ENCODE data around the gene STARD8.

GRCh38 chrX:68646421-68646820, 1.0 kb upstream of the STARD8 start:
- TF ChIP-seq, protein P1, sequence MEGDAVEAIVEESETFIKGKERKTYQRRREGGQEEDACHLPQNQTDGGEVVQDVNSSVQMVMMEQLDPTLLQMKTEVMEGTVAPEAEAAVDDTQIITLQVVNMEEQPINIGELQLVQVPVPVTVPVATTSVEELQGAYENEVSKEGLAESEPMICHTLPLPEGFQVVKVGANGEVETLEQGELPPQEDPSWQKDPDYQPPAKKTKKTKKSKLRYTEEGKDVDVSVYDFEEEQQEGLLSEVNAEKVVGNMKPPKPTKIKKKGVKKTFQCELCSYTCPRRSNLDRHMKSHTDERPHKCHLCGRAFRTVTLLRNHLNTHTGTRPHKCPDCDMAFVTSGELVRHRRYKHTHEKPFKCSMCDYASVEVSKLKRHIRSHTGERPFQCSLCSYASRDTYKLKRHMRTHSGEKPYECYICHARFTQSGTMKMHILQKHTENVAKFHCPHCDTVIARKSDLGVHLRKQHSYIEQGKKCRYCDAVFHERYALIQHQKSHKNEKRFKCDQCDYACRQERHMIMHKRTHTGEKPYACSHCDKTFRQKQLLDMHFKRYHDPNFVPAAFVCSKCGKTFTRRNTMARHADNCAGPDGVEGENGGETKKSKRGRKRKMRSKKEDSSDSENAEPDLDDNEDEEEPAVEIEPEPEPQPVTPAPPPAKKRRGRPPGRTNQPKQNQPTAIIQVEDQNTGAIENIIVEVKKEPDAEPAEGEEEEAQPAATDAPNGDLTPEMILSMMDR (IDR thresholded peaks at IDR 0.05) = no peak
- no peak for TF ChIP-seq EP300 (IDR thresholded peaks at IDR 0.05; ENCODE audit: low read depth)
- TF ChIP-seq POLR2A (IDR thresholded peaks at IDR 0.05) = no peak
